ENCODE results near the gene MYO5C. TPM values are rescaled to one million over a fixed set of nuclear protein-coding genes. Genes with fewer than 3 reads are reported as not detected.

Gene MYO5C
- total and polyA plus RNA-seq, 2 donors, result 4.0 to 11.6 TPM

DNA sequence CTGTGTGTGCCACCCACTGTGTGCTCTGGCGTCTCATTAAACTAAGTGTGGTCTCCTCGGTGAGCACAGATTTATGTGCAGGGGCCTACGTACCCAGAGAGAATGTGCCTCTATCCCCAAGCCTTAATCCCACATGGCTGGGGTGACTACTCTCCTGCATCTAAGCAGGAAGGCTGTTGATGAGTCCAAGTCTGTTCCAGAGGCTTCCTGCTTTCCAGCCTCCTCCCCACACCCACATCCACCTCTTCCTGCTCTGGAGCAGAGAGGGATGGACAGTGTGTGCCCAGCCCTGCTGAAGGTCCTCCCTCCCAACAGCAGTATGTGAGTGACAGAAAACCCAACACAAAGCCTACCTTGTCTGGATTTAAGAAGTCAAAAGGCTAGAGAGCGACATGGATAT is 144.3 kb downstream of the MYO5C start:
- Histone ChIP-seq H3K4me3 (ENCODE audit: low read depth, low read length) (no peak overlapping the region), H3K4me1 (ENCODE audit: insufficient read depth) (no peaks in the 10 kb centered on the region), H3K27ac (ENCODE audit: low read depth) (no peak overlapping the region), H3K36me3 (ENCODE audit: insufficient read depth) (no peaks in the 10 kb centered on the region)
- no peak for DNase-seq (ENCODE audit: extremely low spot score)
- 86% methylated on average over 4 of the region's 4 CpGs for WGBS

DNA sequence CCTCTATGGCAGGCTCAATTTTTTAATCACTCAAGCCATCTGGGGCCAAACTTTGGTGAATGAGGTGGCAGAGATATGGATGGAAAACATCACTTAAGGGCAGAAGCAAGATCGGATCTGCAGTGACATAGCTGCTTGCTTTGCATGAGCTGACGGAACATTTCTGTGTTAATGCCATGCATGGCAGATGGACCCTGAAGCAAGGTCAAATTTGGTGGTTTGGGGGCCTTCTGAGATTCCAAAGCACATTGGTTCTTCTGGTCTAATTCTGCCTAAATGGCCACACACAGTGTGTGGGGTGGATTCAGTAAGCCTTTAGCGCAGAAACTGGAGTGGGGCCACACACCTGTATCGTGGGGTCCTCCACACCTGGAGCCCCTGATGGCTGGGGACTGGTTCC is 144.7 kb downstream of the MYO5C start:
- Histone ChIP-seq H3K36me3 (ENCODE audit: insufficient read depth) (no peaks in the 10 kb centered on the region), H3K4me1 (ENCODE audit: insufficient read depth) (no peaks in the 10 kb centered on the region), H3K27ac (ENCODE audit: low read depth) (no peak overlapping the region), H3K4me3 (ENCODE audit: low read depth, low read length) (no peak overlapping the region)
- DNase-seq (ENCODE audit: extremely low spot score), result no peak
- WGBS, result 96% methylated on average over 4 of the region's 4 CpGs

DNA sequence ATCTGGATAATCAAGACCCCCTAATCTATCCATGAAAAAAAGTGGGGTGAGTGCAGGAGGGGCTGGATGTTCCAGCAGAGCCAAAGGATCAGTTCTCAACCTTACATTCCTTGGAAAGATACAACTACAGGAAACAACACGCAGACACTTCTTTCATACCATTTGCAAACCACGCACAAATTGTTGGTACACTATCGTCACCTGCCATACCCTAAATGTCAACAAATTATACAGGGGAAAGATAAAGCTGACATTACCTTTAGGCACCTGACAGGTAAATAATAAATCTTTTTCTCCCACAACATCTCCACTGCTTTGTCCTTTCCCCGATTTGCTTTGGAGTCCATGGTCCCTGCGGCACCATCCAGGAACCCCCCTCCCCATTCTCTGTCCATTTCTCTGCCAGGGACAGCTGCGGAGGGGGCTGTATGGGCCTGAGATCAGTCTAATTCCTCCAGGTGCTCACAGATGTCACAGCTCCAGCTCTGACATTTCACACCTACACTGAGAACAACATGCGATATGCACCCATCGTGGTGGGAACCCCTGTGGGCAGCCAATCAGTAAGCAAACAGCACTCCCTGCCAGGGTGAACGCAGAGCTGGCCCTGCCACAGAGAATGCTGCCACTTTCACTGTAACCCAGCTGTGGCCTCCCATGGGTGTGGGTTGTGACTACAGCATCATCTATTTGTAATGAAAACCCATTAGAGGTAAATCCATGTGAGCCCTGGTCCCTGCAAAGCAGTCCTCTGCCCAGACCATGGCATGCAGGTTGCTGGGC is 145.4 kb downstream of the MYO5C start:
- no peaks in the 10 kb centered on the region for H3K4me1 ChIP-seq (ENCODE audit: insufficient read depth)
- no peaks in the 10 kb centered on the region for H3K36me3 ChIP-seq (ENCODE audit: insufficient read depth)
- WGBS, result 85% methylated on average over 9 of the region's 9 CpGs
- H3K27ac ChIP-seq (ENCODE audit: low read depth), result no peak overlapping the region
- H3K4me3 ChIP-seq (ENCODE audit: low read depth, low read length), result no peak overlapping the region
- DNase-seq (ENCODE audit: extremely low spot score), result no peak

DNA sequence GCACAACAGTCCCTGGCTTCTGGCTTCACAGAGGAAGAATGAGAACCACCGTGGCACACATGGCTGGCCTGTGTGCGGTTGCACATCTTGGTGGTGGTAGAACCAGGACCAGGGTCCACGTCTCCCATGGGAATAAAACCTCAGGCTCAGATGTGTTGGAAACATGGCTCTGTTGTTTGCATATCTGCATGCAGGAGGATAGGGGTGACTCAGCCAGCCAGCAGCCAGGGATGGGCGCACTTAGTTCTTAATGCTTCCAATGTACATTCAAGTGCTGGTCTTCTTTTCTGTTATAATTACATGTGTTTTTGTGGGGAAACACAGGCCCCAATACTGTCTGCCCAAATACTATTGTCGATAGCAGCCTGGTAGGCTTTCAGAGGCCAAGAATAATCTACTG is 147.2 kb downstream of the MYO5C start:
- Histone ChIP-seq H3K27ac (ENCODE audit: low read depth) (no peak overlapping the region), H3K4me3 (ENCODE audit: low read depth, low read length) (no peak overlapping the region), H3K36me3 (ENCODE audit: insufficient read depth) (no peaks in the 10 kb centered on the region), H3K4me1 (ENCODE audit: insufficient read depth) (no peaks in the 10 kb centered on the region)
- DNase-seq (ENCODE audit: extremely low spot score), result no peak
- WGBS, result 95% methylated on average over 5 of the region's 5 CpGs

DNA sequence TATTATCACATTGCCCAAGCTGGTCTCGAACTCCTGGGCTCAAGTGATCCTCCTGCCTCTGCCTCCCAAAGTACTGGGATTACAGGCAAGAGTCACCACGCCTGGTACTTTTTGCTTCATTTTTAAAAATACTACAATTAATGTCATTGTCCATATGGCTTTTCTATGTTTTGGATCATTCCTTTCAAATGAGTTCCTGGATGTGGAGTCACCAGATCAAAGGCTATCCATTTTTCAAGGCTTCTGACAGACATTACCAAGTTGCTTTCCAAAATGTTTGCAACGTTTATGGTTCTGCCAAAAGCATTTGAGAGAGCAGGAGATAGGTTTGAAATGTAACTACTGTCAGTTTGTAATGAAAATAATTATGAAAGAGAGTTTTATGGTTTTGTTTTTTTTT is 148.8 kb downstream of the MYO5C start:
- WGBS, result 83% methylated on average over 3 of the region's 3 CpGs
- Histone ChIP-seq H3K27ac (ENCODE audit: low read depth) (no peak overlapping the region), H3K4me3 (ENCODE audit: low read depth, low read length) (no peak overlapping the region), H3K36me3 (ENCODE audit: insufficient read depth) (no peaks in the 10 kb centered on the region), H3K4me1 (ENCODE audit: insufficient read depth) (no peaks in the 10 kb centered on the region)
- DNase-seq (ENCODE audit: extremely low spot score), result no peak

DNA sequence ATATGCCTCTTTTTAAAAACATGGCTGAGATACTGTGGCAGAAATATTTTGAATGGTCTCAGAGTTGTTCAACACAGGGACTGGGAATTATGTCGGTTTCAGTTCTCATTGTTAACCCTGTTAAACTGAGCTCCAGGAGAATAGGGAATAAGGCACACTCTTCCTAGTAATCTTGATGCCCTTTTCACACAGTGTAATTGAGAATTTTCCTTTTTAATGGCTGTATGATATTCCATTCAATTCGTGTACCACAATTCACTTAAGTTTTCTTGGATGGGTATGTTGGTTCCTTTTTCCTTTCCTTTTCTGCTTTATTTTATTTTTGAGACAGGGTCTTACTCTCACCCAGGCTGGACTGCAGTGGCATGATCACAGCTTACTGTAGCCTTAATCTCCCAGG is 149.3 kb downstream of the MYO5C start:
- no peaks in the 10 kb centered on the region for H3K36me3 ChIP-seq (ENCODE audit: insufficient read depth)
- WGBS, result 95% methylated on average over 2 of the region's 2 CpGs
- H3K4me3 ChIP-seq (ENCODE audit: low read depth, low read length), result no peak overlapping the region
- no peaks in the 10 kb centered on the region for H3K4me1 ChIP-seq (ENCODE audit: insufficient read depth)
- H3K27ac ChIP-seq (ENCODE audit: low read depth), result no peak overlapping the region
- DNase-seq (ENCODE audit: extremely low spot score), result no peak

- H3K36me3 ChIP-seq (ENCODE audit: insufficient read depth), result no peaks in the 10 kb centered on the region
- H3K4me1 ChIP-seq (ENCODE audit: insufficient read depth), result no peaks in the 10 kb centered on the region
- 86% methylated on average over 7 of the region's 7 CpGs for WGBS
- DNase-seq (ENCODE audit: extremely low spot score), result no peak
- H3K4me3 ChIP-seq (ENCODE audit: low read depth, low read length), result no peak overlapping the region
- no peak overlapping the region for H3K27ac ChIP-seq (ENCODE audit: low read depth)
Observed at GRCh38 chr15:52144656-52145178, 150.9 kb downstream of the MYO5C start.

GRCh38 chr15:52143873-52144272 is 151.7 kb downstream of the MYO5C start:
- Histone ChIP-seq H3K4me3 (ENCODE audit: low read depth, low read length) (no peak overlapping the region), H3K4me1 (ENCODE audit: insufficient read depth) (no peaks in the 10 kb centered on the region), H3K27ac (ENCODE audit: low read depth) (no peak overlapping the region), H3K36me3 (ENCODE audit: insufficient read depth) (no peaks in the 10 kb centered on the region)
- no peak for DNase-seq (ENCODE audit: extremely low spot score)
- WGBS, result 85% methylated on average over 11 of the region's 11 CpGs

Small RNAs within 50 kb of the gene (small RNA-seq; reads per million reads assigned to genes)
- gene MIR1266 (0.15 reads per million), gene RF00019 (not detected)

Other genes with a start within 250 kb of the MYO5C start
- not detected for gene BCL2L10, start 183.0 kb downstream of the MYO5C start, total RNA-seq
- 0.73 TPM for gene BCL2L10, start 183.0 kb downstream of the MYO5C start, polyA plus RNA-seq
- gene GNB5, start 104.4 kb downstream of the MYO5C start, total RNA-seq, result 25.5 TPM
- gene GNB5, start 104.4 kb downstream of the MYO5C start, polyA plus RNA-seq, result 38.8 TPM
- 29.5 TPM for gene MYO5A, start 233.1 kb upstream of the MYO5C start, total RNA-seq
- gene MYO5A, start 233.1 kb upstream of the MYO5C start, polyA plus RNA-seq, result 9.1 TPM